GM18511 (cell line): ENCODE data around the gene ERH.
"Not testable (repeated sequence)": the region's sequence is repeated elsewhere in the genome, so short reads cannot be mapped to it uniquely, and the experiment has no call there.

Source experiments
- ATAC-seq: cut with Tn5 transposase; IDR thresholded peaks from one replicate; pipeline ENCODE4 v1.9.1; 2021; ENCODE audit warnings: mild to moderate bottlenecking, moderate library complexity; ENCODE audit not compliant: unreplicated experiment

Gene ERH

GRCh38 chr14:69398053-69398817 lies at the start of gene ERH, which contains the start of gene SLC39A9:
Gene ERH, minus strand, starts transcription at chr14:69398299. Its CDS starts 66 bp downstream, at chr14:69398233.
Gene SLC39A9, plus strand, starts transcription at chr14:69398692. Its CDS starts 678 bp downstream, at chr14:69399370.
- peak; percentile 89 for ATAC-seq

DNA sequence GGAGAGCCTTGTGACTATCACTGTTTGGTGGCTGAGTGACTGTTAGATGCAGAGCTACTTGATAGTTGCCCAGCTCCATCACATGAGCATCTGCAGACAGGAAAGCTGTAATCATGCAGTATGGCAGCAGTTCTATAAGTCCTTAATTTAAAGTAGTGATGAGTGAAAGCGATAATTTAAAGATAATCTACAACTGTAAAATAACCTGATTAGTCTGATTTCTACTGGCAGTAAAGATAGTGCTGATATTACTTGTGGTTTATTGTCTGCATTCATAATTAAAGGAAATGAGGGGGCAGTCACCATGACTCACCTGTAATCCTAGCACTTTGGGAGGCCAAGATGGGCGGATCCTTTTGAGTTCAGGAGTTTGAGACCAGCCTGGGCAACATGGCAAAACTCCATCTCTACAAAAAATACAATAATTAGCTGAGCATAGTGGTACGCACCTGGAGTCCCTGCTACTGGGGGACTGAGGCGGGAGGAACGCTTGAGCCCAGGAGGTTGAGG lies 45.3 kb upstream of the ERH start:
- ATAC-seq = no peak

GRCh38 chr14:69441948-69442347 lies 43.8 kb upstream of the ERH start:
- ATAC-seq = peak; percentile 70

DNA sequence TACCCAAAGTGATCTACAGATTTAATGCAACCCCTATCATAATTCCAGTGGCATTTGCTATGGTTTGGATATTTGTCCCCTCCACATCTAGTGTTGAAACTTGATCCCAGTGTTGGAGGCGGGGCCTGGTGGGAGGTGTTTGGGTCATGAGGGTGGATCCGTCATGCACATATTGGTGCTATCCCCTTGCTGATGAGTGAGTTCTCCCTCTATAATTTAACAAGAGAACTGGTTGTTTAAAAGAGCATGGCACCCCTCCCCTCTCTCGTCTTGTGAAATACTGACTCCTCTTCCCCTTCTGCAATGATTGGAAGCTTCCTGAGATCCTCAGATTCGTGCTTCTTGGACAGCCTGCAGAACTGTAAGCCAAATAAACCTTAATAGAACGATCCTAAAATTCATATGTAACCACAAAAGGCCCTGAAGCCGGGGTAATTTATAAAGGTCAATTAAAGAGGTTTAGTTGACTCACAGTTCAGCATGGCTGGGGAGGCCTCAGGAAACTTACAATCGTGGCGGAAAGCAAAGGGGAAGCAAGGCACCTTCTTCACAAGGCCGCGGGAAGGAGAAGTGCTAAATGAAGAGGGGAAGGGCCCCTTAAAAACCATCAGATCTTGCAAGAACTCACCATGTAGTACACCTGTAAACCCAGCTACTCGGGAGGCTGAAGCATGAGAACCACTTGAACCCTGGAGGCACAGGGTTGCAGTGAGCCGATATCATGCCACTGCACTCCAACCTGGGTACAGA lies 41.6 kb upstream of the ERH start:
- ATAC-seq = no peak

- ATAC-seq = no peak
Observed at GRCh38 chr14:69432364-69432763, 34.3 kb upstream of the ERH start.

DNA sequence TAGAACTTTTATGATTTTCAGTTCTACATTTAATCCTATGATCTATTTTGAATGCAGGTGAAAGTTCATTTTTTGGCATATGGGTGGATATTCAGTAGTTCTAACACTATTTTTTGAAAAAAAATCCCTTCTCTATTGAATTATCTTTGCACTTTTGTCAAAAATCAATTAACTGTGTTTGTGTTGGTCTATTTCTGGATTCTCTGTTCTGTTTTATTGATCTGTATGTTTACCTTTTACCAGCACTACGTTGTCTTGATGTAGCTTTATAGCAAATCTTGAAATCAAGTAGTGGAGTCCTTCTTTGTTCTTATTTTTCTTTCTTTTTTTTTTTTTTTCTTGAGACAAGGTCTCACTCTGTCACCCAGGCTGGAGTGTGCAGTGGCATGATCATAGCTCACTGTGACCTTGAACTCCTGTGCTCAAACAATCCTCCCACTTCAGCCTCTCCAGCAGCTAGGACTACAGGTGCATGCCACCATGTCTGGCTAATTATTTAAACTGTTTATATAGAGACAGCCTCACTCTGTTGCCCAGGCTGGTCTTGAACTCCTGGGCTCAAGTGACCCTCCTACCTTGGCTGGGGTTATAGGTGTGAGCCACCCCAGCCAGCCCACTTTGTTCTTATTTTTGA lies 32.3 kb upstream of the ERH start:
- no peak for ATAC-seq

- ATAC-seq = no peak
Observed at GRCh38 chr14:69429643-69430042, 31.5 kb upstream of the ERH start.

- peak; percentile 64 for ATAC-seq
Observed at GRCh38 chr14:69428289-69428998, 30.3 kb upstream of the ERH start.

DNA sequence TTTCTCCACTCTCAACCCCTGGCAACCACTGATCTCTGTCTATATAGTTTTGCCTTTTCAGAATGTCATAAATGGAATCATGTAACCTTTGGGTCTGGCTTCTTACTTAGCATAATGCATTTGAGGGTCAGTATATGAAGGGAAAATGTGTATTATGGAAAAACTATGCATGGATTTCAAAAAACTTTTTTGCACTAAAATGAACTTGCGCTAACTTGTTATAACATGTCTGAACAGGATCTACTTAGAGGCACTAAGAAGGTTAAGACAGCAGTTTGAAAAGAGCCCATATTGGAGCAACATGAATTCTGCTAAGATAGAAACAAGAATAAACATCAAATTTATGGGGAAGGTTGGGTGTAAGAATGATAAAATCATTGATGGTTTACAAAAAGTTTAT lies 29.5 kb upstream of the ERH start:
- ATAC-seq = no peak

DNA sequence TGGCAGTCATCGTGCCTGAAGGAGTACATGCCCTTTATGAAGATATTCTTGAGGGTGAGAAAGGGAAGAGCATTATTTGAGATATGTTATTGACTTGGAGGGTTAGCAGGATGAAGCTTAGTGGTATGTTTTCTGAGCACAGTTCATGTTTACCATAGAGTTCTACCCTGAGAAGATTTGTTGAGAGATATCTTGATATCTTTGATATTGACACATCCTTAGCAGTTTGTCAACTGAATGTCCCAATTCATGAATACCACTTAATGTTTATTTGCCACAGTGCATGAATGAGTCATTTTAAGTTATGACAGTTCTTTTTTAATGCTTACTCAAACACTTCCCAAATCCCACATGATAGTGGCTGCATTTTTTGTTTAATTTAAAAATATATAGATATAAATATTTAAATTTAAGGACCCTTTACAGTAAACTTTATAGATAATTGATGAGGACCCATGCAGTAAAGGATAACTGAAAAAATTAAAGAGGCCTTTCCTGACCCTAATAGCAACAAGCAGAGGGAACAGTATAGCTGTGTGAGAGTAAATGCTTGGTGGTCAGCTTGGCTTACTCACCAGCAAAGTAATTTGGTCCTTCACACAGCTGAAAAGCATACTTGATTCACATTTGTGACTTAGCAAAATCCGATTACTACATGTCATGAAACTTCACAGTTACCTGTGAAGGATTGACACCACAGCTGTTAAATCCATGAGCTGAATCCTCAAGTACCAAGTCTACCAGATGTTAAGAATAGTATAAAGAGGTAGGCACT lies 26.2 kb upstream of the ERH start:
- ATAC-seq = no peak

DNA sequence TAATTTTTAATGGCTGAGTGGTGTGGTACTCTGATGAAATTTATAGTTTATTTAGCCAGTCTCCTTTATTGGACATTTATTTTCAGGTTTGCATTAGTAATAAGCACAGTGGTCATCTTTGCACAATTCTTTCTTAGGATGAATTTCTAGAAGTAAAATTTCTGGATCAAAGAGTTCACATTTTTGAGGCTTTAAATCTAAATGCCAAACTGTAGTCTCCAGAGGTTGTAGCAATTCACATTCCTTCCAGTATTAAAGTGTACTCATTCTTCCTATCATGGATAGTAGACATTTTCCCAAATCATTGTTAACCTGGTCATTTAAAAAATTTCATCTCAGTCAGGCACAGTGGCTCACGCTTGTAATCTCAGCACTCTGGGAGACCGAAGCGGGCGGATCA lies 25.2 kb upstream of the ERH start:
- no peak for ATAC-seq

GRCh38 chr14:69416087-69416486 lies 18.0 kb upstream of the ERH start:
- ATAC-seq = not testable (repeated sequence)

- no peak for ATAC-seq
Observed at GRCh38 chr14:69413483-69413882, 15.4 kb upstream of the ERH start.

- ATAC-seq = no peak
Observed at GRCh38 chr14:69408331-69408960, 10.3 kb upstream of the ERH start.

DNA sequence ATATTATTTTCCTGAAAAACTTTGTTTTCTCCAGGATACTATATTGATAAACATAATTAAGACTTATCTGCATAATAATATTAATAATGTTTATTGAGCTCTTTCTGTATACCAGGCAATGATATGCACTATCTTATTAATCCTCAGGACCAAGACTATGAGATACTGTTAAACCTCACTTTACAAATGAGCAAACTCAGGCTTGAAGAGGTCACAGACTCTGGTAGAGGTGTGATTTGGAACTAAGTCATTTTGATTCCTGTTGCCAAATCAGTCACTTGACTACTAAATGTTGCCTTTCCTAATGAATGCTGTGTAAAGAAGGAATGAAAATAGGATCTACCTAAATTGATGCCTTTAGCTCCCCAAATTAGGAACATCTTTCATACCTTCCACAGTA lies 7.7 kb upstream of the ERH start:
- ATAC-seq = no peak

DNA sequence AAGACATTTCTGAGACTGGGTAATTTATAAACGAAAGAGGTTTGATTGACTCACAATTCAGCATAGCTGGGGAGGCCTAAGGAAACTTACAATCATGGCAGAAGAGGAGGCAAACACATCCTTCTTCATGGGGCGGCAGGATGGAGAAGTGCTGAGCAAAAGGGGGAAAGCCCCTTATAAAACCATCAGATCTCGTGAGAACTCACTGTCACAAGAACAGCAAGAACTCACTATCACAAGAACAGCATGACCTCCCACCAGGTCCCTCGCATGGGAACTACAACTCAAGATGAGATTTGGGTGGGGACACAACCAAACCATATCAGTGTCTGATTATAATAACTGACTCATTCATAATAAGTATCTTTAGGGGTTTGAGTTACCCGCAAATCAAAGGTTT lies 6.8 kb upstream of the ERH start:
- ATAC-seq = no peak

- ATAC-seq = no peak
Observed at GRCh38 chr14:69404478-69404877, 6.4 kb upstream of the ERH start.

DNA sequence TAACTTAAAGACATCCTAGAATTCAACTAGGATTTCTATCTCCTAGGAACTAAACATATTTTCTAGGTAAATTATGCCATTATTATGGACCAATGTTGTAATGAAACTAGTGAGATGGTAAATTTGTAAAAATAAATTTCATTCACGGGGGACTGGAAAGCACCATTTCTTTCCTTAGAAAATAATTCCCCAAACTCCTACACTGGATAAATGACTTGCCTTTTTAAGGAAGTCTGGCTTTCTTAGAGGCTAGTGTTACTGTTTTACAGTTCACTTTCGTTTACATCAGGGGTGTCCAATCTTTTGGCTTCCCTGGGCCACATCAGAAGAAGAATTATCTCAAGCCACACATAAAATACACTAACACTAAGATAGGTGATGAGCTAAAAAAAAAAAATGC lies 3.7 kb upstream of the ERH start:
- ATAC-seq = no peak

GRCh38 chr14:69400154-69400553 lies 2.1 kb upstream of the ERH start:
- no peak for ATAC-seq

DNA sequence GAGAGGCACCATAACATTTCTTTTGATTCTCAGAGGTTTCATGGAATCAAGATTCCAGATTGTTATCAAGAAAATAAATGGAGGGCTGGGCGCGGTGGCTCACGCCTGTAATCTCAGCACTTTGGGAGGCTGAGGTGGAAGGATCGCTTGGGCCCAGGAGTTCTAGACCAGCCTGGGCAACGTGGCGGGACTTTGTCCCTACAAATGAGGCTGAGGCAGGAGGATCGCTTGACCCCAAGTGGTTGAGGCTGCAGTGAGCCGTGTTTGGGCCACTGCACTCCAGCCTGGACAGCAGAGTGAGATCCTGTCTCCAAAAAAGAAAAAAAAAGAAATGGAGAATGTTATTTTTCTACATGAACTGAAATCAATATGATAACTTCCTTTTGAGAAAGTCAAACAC lies 1.7 kb upstream of the ERH start:
- no peak for ATAC-seq
